K562 (cell line): Measurements from ENCODE around the gene CASP2. TPM values are rescaled to one million over a fixed set of nuclear protein-coding genes. Genes with fewer than 3 reads are reported as not detected.

Experiments
- CTCF ChIP-seq, 3 experiments: IDR thresholded peaks in 2 of 3; conservative IDR thresholded peaks in 1 of 3; 2 replicates each; pipeline ENCODE4 v1.5.1; 2011 to 2012; ENCODE audit warnings: low read length in 3 of 3, mild to moderate bottlenecking in 3 of 3, control low read depth in 2 of 3, improper control_type of control experiment in 1 of 3, inconsistent platforms in 1 of 3, low read depth in 1 of 3, mixed read lengths in 1 of 3, moderate library complexity in 1 of 3; ENCODE audit not compliant: insufficient read depth in 2 of 3
- ETS2 ChIP-seq: IDR thresholded peaks from 2 replicates; pipeline ENCODE4 v1.6.1; 2016; ENCODE audit warnings: borderline replicate concordance, missing genetic modification characterization, mild to moderate bottlenecking, moderate library complexity, missing compliant biosample characterization; ENCODE audit not compliant: poor library complexity, severe bottlenecking
- GATAD2B ChIP-seq: fragments of 450-650 bp; IDR thresholded peaks from 2 replicates; pipeline ENCODE4 v1.6.1; 2017; ENCODE audit warnings: mild to moderate bottlenecking, borderline replicate concordance
- MXD1 ChIP-seq: fragments of 250-450 bp; sonication (Bioruptor Pico); IDR thresholded peaks from 2 replicates; pipeline ENCODE4 v1.8.0; 2021; ENCODE audit warnings: borderline replicate concordance, mild to moderate bottlenecking, moderate library complexity; ENCODE audit not compliant: poor library complexity, severe bottlenecking
- PHF20 ChIP-seq: fragments of 450-650 bp; IDR thresholded peaks from 2 replicates; pipeline ENCODE4 v1.6.1; 2018; ENCODE audit not compliant: partially characterized antibody
- SREBF2 ChIP-seq: sonication (generic); formaldehyde crosslinking; IDR thresholded peaks from 2 replicates; pipeline ENCODE4 v1.4.0; 2020; ENCODE audit warnings: mild to moderate bottlenecking, missing genetic modification reagents
- TFAP4 ChIP-seq: sonication (generic); formaldehyde crosslinking; IDR thresholded peaks from 2 replicates; pipeline ENCODE4 v1.8.0; 2022; ENCODE audit warnings: missing genetic modification reagents, mild to moderate bottlenecking, moderate library complexity, borderline replicate concordance
- XRCC5 ChIP-seq: fragments of 200-400 bp; formaldehyde crosslinking; IDR thresholded peaks from 2 replicates; pipeline ENCODE4 v1.6.1; 2017; ENCODE audit warnings: low read depth, mild to moderate bottlenecking, low read length
- ZBTB17 ChIP-seq: fragments of 450-650 bp; formaldehyde crosslinking; IDR thresholded peaks from 2 replicates; pipeline ENCODE4 v1.4.0; 2020; ENCODE audit warnings: mild to moderate bottlenecking
- ZFPM2 ChIP-seq: fragments of 250-450 bp; sonication (Bioruptor Pico); IDR thresholded peaks from 2 replicates; pipeline ENCODE4 v1.5.1; 2022; ENCODE audit warnings: mild to moderate bottlenecking
- ZNF407 ChIP-seq: fragments of 450-650 bp; IDR thresholded peaks from 2 replicates; pipeline ENCODE4 v1.6.1; 2016; ENCODE audit warnings: low read depth
- ZNF655 ChIP-seq: fragments of 250-450 bp; sonication (Bioruptor Pico); IDR thresholded peaks from 2 replicates; pipeline ENCODE4 v1.5.0; 2021
- polyA plus RNA-seq, 8 experiments: library from polyadenylated mRNA; depleted of rRNA in 4 of 8; stranded (reverse) in 5 of 8; unstranded in 3 of 8; fragments of >200 nt; fragmentation: Nextera tagmentation in 2 of 8; fragmentation: Illumina TruSeq in 1 of 8; extraction: Ambion mirVana in 2 of 8; extraction: Trizol in 1 of 8; gene quantifications; 2 replicates each; pipeline versions ENCODE4 v1.2.1 to v1.2.3, GENCODE V29; 2011 to 2014; ENCODE audit warnings: inconsistent platforms in 1 of 8, missing spikeins in 1 of 8
- total RNA-seq, 7 experiments: library from RNA; depleted of rRNA in 6 of 7; stranded (reverse); fragments of >200 nt in 6 of 7; fragmentation: Illumina TruSeq in 2 of 7; extraction: Trizol in 2 of 7; gene quantifications; 2 replicates each; pipeline versions ENCODE4 v1.2.1 to v1.2.3, GENCODE V29; 2011 to 2021; ENCODE audit warnings: low replicate concordance in 1 of 7

Gene CASP2
- total and polyA plus RNA-seq, 9 of the 15 experiments (the other 6 are each of a cell fraction or from before 2014, with no cell fraction given), result 18.8 to 64.9 (median 24.1) TPM

- TF ChIP-seq SREBF2 (CRISPR knock-in tag) (no peak), XRCC5 (no peak), GATAD2B (no peak), ZFPM2 (CRISPR knock-in tag) (no peak), TFAP4 (CRISPR knock-in tag) (no peak), MXD1 (CRISPR knock-in tag) (no peak), ZNF407 (no peak), ZBTB17 (no peak), ZNF655 (no peak), PHF20 (no peak), CTCF (IDR thresholded peaks at IDR 0.05 in 2 of 3, conservative IDR thresholded peaks at IDR 0.05 in 1 of 3; ENCODE audit: insufficient read depth in 2 of 3, low read depth in 1 of 3, low read length in 3 of 3) (peak in 1 of 3 experiments; percentile 10; a peak in 1 of 6 replicates), ETS2 (tag) (no peak)
Measured at GRCh38 chr7:143257501-143257900, 30.6 kb upstream of the CASP2 start (continued).
